Measurements from ENCODE around the gene C1orf210.

The C1orf210 gene

DNA sequence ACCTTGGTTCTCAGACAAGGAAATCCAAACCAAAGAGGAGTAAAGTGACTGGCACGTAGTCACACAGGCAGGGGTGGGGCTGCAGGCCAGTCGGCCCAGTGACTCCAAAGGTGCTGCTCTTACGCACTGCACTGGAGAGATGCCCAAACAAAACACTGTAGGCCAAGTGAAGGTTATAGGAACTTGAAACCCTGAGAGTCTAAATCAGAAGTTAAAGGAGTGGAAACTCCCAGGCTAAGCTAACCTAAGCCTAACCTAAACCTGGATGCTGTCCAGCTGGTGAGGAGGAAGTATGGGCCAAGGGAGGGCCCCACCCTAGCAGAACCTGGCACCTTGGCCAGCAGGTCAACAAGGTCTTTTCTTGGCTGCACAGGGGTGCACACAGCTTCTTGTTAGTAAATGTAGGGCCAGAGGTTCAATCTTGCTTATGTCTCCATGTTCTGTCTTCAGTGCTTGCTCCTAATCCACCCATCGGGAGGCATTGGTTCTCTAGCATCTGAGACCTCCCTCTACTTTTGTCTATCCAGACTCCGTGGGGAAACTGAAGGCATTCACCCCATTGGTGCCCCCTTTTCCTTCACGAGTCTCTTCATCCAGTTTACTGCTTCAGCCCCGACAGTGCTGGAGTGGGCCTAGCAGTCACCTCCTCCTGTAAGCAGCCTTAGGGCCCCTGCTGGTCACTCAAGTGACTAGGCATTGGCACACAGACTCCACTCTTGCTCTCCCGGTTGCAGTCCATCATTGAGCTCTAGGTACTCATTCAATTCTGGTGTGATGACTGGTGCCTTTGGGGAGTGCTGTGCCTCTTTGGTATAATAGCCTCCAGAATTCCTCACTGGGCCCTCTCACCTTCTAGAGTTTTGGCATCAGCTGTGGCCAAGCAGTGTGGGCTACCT, 28.5 kb downstream of the C1orf210 start:
- no peak overlapping the region for H3K27ac ChIP-seq
- no peaks in the 10 kb centered on the region for H3K27me3 ChIP-seq (ENCODE audit: insufficient read depth, low read depth, severe bottlenecking)
- no peaks in the 10 kb centered on the region for H3K9me3 ChIP-seq (ENCODE audit: severe bottlenecking)
- H3K4me3 ChIP-seq (ENCODE audit: low read depth, low read length) = no peak overlapping the region
- TF ChIP-seq, protein P1, sequence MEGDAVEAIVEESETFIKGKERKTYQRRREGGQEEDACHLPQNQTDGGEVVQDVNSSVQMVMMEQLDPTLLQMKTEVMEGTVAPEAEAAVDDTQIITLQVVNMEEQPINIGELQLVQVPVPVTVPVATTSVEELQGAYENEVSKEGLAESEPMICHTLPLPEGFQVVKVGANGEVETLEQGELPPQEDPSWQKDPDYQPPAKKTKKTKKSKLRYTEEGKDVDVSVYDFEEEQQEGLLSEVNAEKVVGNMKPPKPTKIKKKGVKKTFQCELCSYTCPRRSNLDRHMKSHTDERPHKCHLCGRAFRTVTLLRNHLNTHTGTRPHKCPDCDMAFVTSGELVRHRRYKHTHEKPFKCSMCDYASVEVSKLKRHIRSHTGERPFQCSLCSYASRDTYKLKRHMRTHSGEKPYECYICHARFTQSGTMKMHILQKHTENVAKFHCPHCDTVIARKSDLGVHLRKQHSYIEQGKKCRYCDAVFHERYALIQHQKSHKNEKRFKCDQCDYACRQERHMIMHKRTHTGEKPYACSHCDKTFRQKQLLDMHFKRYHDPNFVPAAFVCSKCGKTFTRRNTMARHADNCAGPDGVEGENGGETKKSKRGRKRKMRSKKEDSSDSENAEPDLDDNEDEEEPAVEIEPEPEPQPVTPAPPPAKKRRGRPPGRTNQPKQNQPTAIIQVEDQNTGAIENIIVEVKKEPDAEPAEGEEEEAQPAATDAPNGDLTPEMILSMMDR (IDR thresholded peaks at IDR 0.05; ENCODE audit: low read depth, low read length) = no peak
- no peak for DNase-seq
- no peaks in the 10 kb centered on the region for H3K36me3 ChIP-seq

DNA sequence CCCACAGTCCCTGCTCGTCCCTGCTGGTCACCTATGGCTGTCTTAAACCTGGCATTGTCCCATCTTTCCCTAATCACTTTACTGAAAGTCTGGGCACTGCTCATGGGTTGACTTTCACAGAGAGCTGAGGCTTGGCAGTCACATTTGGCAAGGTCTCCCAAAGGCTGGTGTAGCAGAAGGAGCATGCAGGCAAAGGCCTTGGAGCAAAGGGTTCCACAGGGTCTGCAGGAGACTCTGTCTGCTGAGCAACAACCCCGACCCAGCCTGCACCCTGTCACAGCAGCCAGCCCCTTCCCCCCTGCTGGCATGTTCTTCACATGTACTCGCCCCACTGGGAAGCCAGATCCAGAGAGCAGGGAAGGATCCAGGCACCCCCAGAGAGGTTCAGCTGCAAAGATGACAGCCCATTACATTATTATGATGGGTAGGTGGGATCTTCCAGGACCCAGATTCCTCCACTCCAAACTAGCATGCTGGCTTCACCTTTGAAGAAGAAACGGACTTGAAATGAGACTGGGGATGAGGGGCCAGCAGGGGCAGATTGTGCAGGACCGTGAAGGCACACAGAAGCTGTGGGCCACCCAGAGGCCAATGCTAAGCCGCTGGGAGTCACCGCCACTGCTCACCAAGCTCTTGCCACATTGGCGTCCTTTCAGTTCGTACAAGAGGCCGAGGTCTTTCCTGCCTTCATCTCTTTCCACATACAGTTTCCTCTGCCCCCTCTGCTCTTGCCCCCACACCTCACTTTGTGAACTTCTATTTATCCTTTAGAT, 29.8 kb downstream of the C1orf210 start:
- H3K27ac ChIP-seq = no peak overlapping the region
- H3K9me3 ChIP-seq (ENCODE audit: severe bottlenecking) = no peaks in the 10 kb centered on the region
- no peaks in the 10 kb centered on the region for H3K27me3 ChIP-seq (ENCODE audit: insufficient read depth, low read depth, severe bottlenecking)
- no peaks in the 10 kb centered on the region for H3K36me3 ChIP-seq
- TF ChIP-seq, protein P1 (IDR thresholded peaks at IDR 0.05; ENCODE audit: low read depth, low read length) = no peak
- no peak overlapping the region for H3K4me3 ChIP-seq (ENCODE audit: low read depth, low read length)
- no peak for DNase-seq

DNA sequence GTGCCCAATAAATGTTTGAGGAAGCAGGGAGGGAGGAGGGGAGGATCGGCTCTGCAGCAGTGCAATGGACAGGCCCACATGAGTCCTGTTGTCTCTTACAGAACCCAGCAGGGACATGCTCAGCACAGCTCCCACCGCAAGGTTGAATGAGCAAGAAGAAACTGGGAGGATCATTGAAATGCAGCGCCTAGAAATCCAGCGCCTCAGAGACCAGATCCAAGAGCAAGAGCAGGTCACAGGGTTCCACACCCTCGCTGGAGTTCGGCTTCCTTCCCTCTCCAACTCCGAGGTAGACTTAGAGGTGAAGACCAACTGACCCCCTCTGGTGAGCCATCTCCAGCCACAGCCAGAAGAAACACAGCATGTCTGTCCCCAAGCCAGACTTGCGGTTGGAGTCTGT, 31.5 kb downstream of the C1orf210 start:
- no peak for DNase-seq
- TF ChIP-seq, protein P1 (IDR thresholded peaks at IDR 0.05; ENCODE audit: low read depth, low read length) = no peak
- Histone ChIP-seq H3K9me3 (ENCODE audit: severe bottlenecking) (no peaks in the 10 kb centered on the region), H3K4me3 (ENCODE audit: low read depth, low read length) (no peak overlapping the region), H3K27ac (no peak overlapping the region), H3K27me3 (ENCODE audit: insufficient read depth, low read depth, severe bottlenecking) (no peaks in the 10 kb centered on the region), H3K36me3 (no peaks in the 10 kb centered on the region)

DNA sequence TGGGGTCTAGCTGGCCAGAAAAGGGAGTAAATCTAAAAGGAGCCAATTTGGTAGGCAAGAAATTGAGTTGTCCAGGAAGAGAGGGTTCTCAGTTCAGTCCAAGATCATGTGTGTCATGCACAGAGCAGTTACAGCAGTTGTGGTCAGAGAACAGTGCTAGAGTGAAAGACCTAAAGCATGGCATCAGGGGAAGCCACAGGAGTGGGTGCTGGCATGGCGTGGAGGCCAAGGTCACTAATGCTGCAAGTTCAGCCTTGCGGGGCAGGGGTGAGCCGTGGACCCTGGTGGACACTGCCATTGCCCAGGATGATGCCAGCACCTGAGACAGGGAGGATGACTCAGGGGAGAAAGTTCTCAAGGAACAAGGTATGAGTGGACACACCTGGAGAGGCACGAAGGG, 32.2 kb downstream of the C1orf210 start:
- Histone ChIP-seq H3K27ac (no peak overlapping the region), H3K9me3 (ENCODE audit: severe bottlenecking) (no peaks in the 10 kb centered on the region), H3K4me3 (ENCODE audit: low read depth, low read length) (no peak overlapping the region), H3K27me3 (ENCODE audit: insufficient read depth, low read depth, severe bottlenecking) (no peaks in the 10 kb centered on the region), H3K36me3 (no peaks in the 10 kb centered on the region)
- DNase-seq = no peak
- TF ChIP-seq, protein P1 (IDR thresholded peaks at IDR 0.05; ENCODE audit: low read depth, low read length) = no peak

DNA sequence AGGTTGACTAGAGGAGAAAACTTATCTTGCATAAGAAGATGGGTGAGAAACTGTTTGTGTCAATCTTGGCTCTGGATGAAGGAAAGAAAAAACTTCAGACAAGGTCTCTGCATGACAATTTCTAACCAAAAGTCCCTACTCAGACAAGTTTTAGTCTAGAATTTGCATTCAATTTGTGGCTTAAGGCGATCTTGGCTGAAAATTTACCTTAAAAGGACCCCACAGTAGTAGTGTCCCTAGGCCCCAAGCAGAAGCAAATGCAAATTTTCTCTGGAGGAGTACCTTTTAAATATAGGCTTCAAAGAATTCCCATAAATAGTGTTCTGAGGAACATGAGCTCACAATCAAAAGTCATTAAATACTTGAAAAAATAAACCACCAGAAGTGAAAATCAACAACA, 33.2 kb downstream of the C1orf210 start:
- DNase-seq = no peak
- H3K36me3 ChIP-seq = no peaks in the 10 kb centered on the region
- H3K27ac ChIP-seq = no peak overlapping the region
- H3K27me3 ChIP-seq (ENCODE audit: insufficient read depth, low read depth, severe bottlenecking) = no peaks in the 10 kb centered on the region
- TF ChIP-seq, protein P1 (IDR thresholded peaks at IDR 0.05; ENCODE audit: low read depth, low read length) = no peak
- H3K4me3 ChIP-seq (ENCODE audit: low read depth, low read length) = no peak overlapping the region
- H3K9me3 ChIP-seq (ENCODE audit: severe bottlenecking) = peaks cover 1% of the 10 kb centered on the region

Data from WERI-Rb-1 (cell line).